ENCODE measurements around the gene UNC13B. TPM values are rescaled to one million over a fixed set of nuclear protein-coding genes. Genes with fewer than 3 reads are reported as not detected.

Gene UNC13B
- total RNA-seq, 1 donor from 2014 or later, result 30.5 TPM

DNA sequence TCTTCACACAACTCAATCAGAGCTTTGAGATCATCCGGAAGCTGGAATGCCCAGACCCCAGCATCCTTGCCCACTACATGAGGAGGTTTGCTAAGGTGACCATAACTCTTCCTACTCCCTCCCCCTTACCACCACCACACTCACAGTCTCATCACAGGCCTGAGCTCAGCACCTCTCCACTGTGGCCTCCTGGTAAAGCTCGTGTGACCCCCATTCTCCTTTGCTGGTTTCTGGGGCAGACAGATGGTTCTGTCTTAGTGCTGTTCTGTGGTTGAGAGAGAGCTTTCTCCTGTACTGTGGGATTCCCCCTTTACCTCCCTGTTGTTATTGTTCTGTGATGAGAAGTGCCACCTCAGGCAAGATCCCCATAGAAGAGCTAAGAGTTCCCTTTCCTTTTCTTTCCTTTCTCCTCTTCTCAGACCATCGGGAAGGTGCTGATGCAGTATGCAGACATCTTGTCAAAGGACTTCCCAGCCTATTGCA is 235.4 kb downstream of the UNC13B start:
- TF ChIP-seq, protein P1, sequence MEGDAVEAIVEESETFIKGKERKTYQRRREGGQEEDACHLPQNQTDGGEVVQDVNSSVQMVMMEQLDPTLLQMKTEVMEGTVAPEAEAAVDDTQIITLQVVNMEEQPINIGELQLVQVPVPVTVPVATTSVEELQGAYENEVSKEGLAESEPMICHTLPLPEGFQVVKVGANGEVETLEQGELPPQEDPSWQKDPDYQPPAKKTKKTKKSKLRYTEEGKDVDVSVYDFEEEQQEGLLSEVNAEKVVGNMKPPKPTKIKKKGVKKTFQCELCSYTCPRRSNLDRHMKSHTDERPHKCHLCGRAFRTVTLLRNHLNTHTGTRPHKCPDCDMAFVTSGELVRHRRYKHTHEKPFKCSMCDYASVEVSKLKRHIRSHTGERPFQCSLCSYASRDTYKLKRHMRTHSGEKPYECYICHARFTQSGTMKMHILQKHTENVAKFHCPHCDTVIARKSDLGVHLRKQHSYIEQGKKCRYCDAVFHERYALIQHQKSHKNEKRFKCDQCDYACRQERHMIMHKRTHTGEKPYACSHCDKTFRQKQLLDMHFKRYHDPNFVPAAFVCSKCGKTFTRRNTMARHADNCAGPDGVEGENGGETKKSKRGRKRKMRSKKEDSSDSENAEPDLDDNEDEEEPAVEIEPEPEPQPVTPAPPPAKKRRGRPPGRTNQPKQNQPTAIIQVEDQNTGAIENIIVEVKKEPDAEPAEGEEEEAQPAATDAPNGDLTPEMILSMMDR (IDR thresholded peaks at IDR 0.05; ENCODE audit: insufficient read depth, low read depth, low read length), result no peak
- no peak for TF ChIP-seq EZH2 (IDR thresholded peaks at IDR 0.05; ENCODE audit: insufficient read depth, low read length)
- no peaks in the 10 kb centered on the region for H4K20me1 ChIP-seq (ENCODE audit: insufficient read depth, low read length)
- Mint-ChIP-seq H3K4me3 (ENCODE audit: unreplicated experiment) (no peak overlapping the region), H3K27ac (ENCODE audit: unreplicated experiment) (no peak overlapping the region), H3K36me3 (ENCODE audit: low read depth, unreplicated experiment) (peaks cover 51% of the 10 kb centered on the region), H3K27me3 (ENCODE audit: low read depth, unreplicated experiment) (no peaks in the 10 kb centered on the region), H3K4me1 (ENCODE audit: low read depth, unreplicated experiment) (no peaks in the 10 kb centered on the region), H3K9me3 (ENCODE audit: unreplicated experiment) (no peaks in the 10 kb centered on the region)
- H3K27me3 ChIP-seq (ENCODE audit: insufficient read depth, low read length), result no peaks in the 10 kb centered on the region
- FAIRE-seq (no peak), DNase-seq (ENCODE audit: low read depth) (no peak)
- H3K4me3 ChIP-seq (ENCODE audit: insufficient read depth, low read depth, low read length), result no peak overlapping the region
- no peak overlapping the region for H2AFZ ChIP-seq (ENCODE audit: low read depth, low read length)
- peaks cover 2% of the 10 kb centered on the region for H3K36me3 ChIP-seq (ENCODE audit: insufficient read depth, low read length)
- H3K9me3 ChIP-seq (ENCODE audit: insufficient read depth, low read depth, low read length), result no peaks in the 10 kb centered on the region
- no peak overlapping the region for H3K9ac ChIP-seq (ENCODE audit: low read length)
- H3K79me2 ChIP-seq (ENCODE audit: insufficient read depth, low read length), result no peaks in the 10 kb centered on the region
- H3K4me1 ChIP-seq (ENCODE audit: insufficient read depth, low read length), result no peaks in the 10 kb centered on the region
- H3K27ac ChIP-seq (ENCODE audit: low read depth, low read length), result no peak overlapping the region
- no peak overlapping the region for H3K4me2 ChIP-seq (ENCODE audit: low read length)

DNA sequence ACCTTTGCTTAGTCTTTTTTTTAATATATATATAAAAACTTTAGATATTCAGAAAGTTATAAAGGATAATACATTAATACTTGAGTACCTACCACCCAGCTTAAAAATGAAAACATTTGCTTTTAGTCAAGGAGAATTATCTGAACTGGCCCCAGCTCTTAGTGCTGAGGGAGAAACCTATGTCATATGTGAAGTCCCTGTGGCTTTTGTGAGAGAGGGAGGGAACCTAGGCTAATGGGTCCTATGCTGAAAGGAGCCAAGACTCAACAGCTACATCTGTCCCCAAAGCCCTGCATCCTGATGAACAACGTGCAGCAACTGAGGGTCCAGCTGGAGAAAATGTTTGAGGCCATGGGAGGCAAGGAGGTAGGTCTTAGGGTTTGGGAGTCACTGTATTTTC is 236.1 kb downstream of the UNC13B start:
- Mint-ChIP-seq H3K9me3 (ENCODE audit: unreplicated experiment) (no peaks in the 10 kb centered on the region), H3K36me3 (ENCODE audit: low read depth, unreplicated experiment) (peaks cover 51% of the 10 kb centered on the region), H3K27ac (ENCODE audit: unreplicated experiment) (no peak overlapping the region), H3K4me3 (ENCODE audit: unreplicated experiment) (no peak overlapping the region), H3K27me3 (ENCODE audit: low read depth, unreplicated experiment) (no peaks in the 10 kb centered on the region), H3K4me1 (ENCODE audit: low read depth, unreplicated experiment) (no peaks in the 10 kb centered on the region)
- H3K27ac ChIP-seq (ENCODE audit: low read depth, low read length), result no peak overlapping the region
- H3K36me3 ChIP-seq (ENCODE audit: insufficient read depth, low read length), result peaks cover 2% of the 10 kb centered on the region
- no peaks in the 10 kb centered on the region for H3K9me3 ChIP-seq (ENCODE audit: insufficient read depth, low read depth, low read length)
- H4K20me1 ChIP-seq (ENCODE audit: insufficient read depth, low read length), result no peaks in the 10 kb centered on the region
- no peak overlapping the region for H2AFZ ChIP-seq (ENCODE audit: low read depth, low read length)
- TF ChIP-seq EZH2 (IDR thresholded peaks at IDR 0.05; ENCODE audit: insufficient read depth, low read length), result no peak
- TF ChIP-seq, protein P1 (IDR thresholded peaks at IDR 0.05; ENCODE audit: insufficient read depth, low read depth, low read length), result no peak
- H3K4me2 ChIP-seq (ENCODE audit: low read length), result no peak overlapping the region
- H3K9ac ChIP-seq (ENCODE audit: low read length), result no peak overlapping the region
- H3K4me1 ChIP-seq (ENCODE audit: insufficient read depth, low read length), result no peaks in the 10 kb centered on the region
- no peaks in the 10 kb centered on the region for H3K79me2 ChIP-seq (ENCODE audit: insufficient read depth, low read length)
- H3K4me3 ChIP-seq (ENCODE audit: insufficient read depth, low read depth, low read length), result no peak overlapping the region
- DNase-seq (ENCODE audit: low read depth) (no peak), FAIRE-seq (no peak)
- H3K27me3 ChIP-seq (ENCODE audit: insufficient read depth, low read length), result no peaks in the 10 kb centered on the region

DNA sequence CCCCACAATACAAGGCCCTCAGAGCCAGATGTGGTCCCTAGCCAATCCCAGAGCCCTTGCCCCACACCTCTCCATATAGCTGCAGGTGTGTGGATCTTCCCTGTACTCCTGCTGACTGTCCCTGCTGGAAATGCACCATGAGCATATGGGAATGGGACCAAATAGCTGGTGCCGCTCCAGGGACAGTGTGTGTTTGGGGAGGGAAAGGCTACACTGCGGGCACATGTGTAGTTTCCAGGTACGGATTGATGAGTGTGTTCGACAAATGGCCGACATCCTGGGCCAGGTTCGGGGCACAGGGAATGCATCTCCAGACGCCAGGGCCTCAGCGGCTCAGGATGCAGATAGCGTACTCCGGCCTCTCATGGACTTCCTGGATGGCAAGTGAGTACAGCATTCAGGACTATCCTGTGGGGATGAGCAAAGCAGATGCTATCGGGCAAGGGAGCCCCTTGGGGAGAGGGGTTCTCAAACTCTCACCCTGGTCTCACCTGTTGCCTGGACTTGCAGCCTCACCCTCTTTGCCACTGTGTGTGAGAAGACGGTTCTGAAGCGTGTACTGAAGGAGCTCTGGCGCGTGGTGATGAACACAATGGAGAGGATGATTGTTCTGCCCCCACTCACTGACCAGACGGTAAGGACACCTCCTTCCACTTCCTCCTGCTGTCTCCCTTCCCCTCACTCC is 237.0 kb downstream of the UNC13B start:
- peaks cover 49% of the 10 kb centered on the region for H3K36me3 Mint-ChIP-seq (ENCODE audit: low read depth, unreplicated experiment)
- H3K9me3 Mint-ChIP-seq (ENCODE audit: unreplicated experiment), result no peaks in the 10 kb centered on the region
- no peak overlapping the region for H3K27ac Mint-ChIP-seq (ENCODE audit: unreplicated experiment)
- H3K27me3 Mint-ChIP-seq (ENCODE audit: low read depth, unreplicated experiment), result no peaks in the 10 kb centered on the region
- TF ChIP-seq, protein P1 (IDR thresholded peaks at IDR 0.05; ENCODE audit: insufficient read depth, low read depth, low read length), result no peak
- TF ChIP-seq EZH2 (IDR thresholded peaks at IDR 0.05; ENCODE audit: insufficient read depth, low read length), result no peak
- H3K4me3 Mint-ChIP-seq (ENCODE audit: unreplicated experiment), result no peak overlapping the region
- Histone ChIP-seq H3K9me3 (ENCODE audit: insufficient read depth, low read depth, low read length) (no peaks in the 10 kb centered on the region), H2AFZ (ENCODE audit: low read depth, low read length) (no peak overlapping the region), H3K4me2 (ENCODE audit: low read length) (no peak overlapping the region), H3K79me2 (ENCODE audit: insufficient read depth, low read length) (no peaks in the 10 kb centered on the region), H3K27me3 (ENCODE audit: insufficient read depth, low read length) (no peaks in the 10 kb centered on the region), H3K27ac (ENCODE audit: low read depth, low read length) (no peak overlapping the region), H3K4me3 (ENCODE audit: insufficient read depth, low read depth, low read length) (no peak overlapping the region), H4K20me1 (ENCODE audit: insufficient read depth, low read length) (no peaks in the 10 kb centered on the region), H3K9ac (ENCODE audit: low read length) (no peak overlapping the region), H3K4me1 (ENCODE audit: insufficient read depth, low read length) (no peaks in the 10 kb centered on the region), H3K36me3 (ENCODE audit: insufficient read depth, low read length) (peaks cover 2% of the 10 kb centered on the region)
- FAIRE-seq (no peak), DNase-seq (ENCODE audit: low read depth) (no peak)
- H3K4me1 Mint-ChIP-seq (ENCODE audit: low read depth, unreplicated experiment), result no peaks in the 10 kb centered on the region

All from astrocyte (in vitro differentiated cells and primary cell).